Adrenal gland (tissue), 19 donors: ENCODE measurements around the gene ZNF581. TPM values are rescaled to one million over a fixed set of nuclear protein-coding genes. Genes with fewer than 3 reads are reported as not detected.
A peak's percentile ranks its signal among the peaks of the same experiment; 100 is the strongest.

ENCODE experiments used
- DNase-seq, 7 donors: peaks; one replicate each; pipeline ENCODE4 v3.0.0-alpha.2; 2019 to 2020
- H3K27ac ChIP-seq, 5 donors: fragments of 200-600 bp; sonication (generic) in 4 of 5; 1 replicate in 3 of 5; 2 replicates in 2 of 5; pipeline versions ENCODE4 v1.5.1 to v1.8.0; 2016 to 2020; ENCODE audit warnings: mild to moderate bottlenecking in 1 of 5
- H3K27me3 ChIP-seq: fragments of 200-600 bp; 2 replicates; pipeline ENCODE4 v1.8.0; 2021
- H3K36me3 ChIP-seq, 2 donors: fragments of 200-600 bp; replicated peaks in 1 of 2; 1 replicate in 1 of 2; 2 replicates in 1 of 2; pipeline versions ENCODE4 v1.5.1 to v1.8.0; 2018 to 2022
- H3K4me1 ChIP-seq, 2 donors: fragments of 200-600 bp; replicated peaks in 1 of 2; 1 replicate in 1 of 2; 2 replicates in 1 of 2; pipeline versions ENCODE4 v1.5.1 to v1.8.0; 2018 to 2021
- H3K4me3 ChIP-seq, 4 donors: fragments of 200-600 bp; sonication (generic) in 3 of 4; one replicate each; pipeline ENCODE4 v1.5.1; 2016 to 2018
- H3K9me3 ChIP-seq, 3 donors: fragments of 200-600 bp; sonication (generic) in 1 of 3; replicated peaks in 1 of 3; 1 replicate in 2 of 3; 2 replicates in 1 of 3; pipeline versions ENCODE4 v1.5.1 to v1.8.0; 2016 to 2021
- POLR2A ChIP-seq, 2 donors: fragments of 450-650 bp; IDR thresholded peaks; one replicate each; pipeline ENCODE4 v1.6.1; 2017; ENCODE audit warnings: antibody characterized with exemption in 2 of 2, mild to moderate bottlenecking in 2 of 2, moderate library complexity in 1 of 2
- WGBS, 4 donors: extraction: QIAGEN DNeasy Blood & Tissue Kit in 2 of 4; methylation state at CpG; one replicate each; pipeline versions ENCODE4 v1.1.5 to v1.1.7; 2013 to 2017; 5-methylcytosine and 5-hydroxymethylcytosine counted together
- intact Hi-C, 2 donors: fragments of 100-400 bp; cut with DNase I; formaldehyde crosslinking; loops; one replicate each; pipeline versions ENCODE4 v1.14.1 to v1.15.0; 2022 to 2023
- long read RNA-seq, 10 donors: library from polyadenylated mRNA in 3 of 10; unstranded in 2 of 10; stranded (forward) in 1 of 10; transcript quantifications; one replicate each; pipeline ENCODE4 v2.0.0 and lab custom pipeline, GENCODE V29; 2021 to 2026
- polyA plus RNA-seq, 3 donors: library from polyadenylated mRNA; stranded (reverse); fragments of 200-250 nt in 2 of 3; fragments of 350-450 nt in 1 of 3; fragmentation: Illumina TruSeq in 1 of 3; extraction: RNeasy Lipid Tissue Mini Kit (QIAGEN cat#74804) in 1 of 3; gene quantifications; one replicate each; pipeline ENCODE4 v1.2.3, GENCODE V29; 2013 to 2014
- total RNA-seq, 9 donors: library from RNA; depleted of rRNA in 4 of 9; stranded (reverse); fragments of >200 nt in 4 of 9; fragments of 120-200 nt in 1 of 9; fragmentation: NEBNext Ultra II Directional in 1 of 9; extraction: Animal tissue kit (Norgen Biotek cat#: 25700) in 1 of 9; gene quantifications; one replicate each; pipeline versions ENCODE4 v1.1.0 to v1.2.4, GENCODE V29; 2013 to 2023
- TF ChIP-seq, protein P1 (sequence below), 6 experiments: fragments of 450-650 bp in 4 of 6; fragments of 200-600 bp in 2 of 6; sonication (generic) in 1 of 6; IDR thresholded peaks; 1 replicate in 5 of 6; 2 replicates in 1 of 6; pipeline versions ENCODE4 v1.5.1 to v1.8.0; 2016 to 2021; ENCODE audit warnings: antibody characterized with exemption in 6 of 6, mild to moderate bottlenecking in 2 of 6, moderate library complexity in 1 of 6
- donor health status: healthy with polysubstance abuse.
- donor health status: Bipolar disorder and iron deficiency.
- donor health status: DM: yes; HTN: yes; CAD: no.
- donor health status: DM: no; HTN: no; CAD: no.
- donor health status: DM: no; HTN: no; CAD: no.
- donor health status: DM: yes; HTN: yes; CAD: no.

Gene ZNF581
- total RNA-seq: 10 to 100 TPM; 11.2 to 55.7 (median 22.7) TPM
- polyA plus RNA-seq: 10 to 100 TPM in 2 of 3 donors, 1 to 10 TPM in 1; 8.7 to 23.3 (median 22.4) TPM
- long read RNA-seq, donor 1, transcript ZNF581-201 (2 exons, 1,298 nt): major isoform, 7 of 8 reads
- long read RNA-seq, donor 1, partial matches to known transcripts: 0 of 8 reads
- long read RNA-seq, donor 1, other reads (novel, unspliced or antisense): 0 of 8 reads
- long read RNA-seq, donor 2, partial matches to known transcripts: 0 of 2 reads
- long read RNA-seq, donor 2, other reads (novel, unspliced or antisense): 0 of 2 reads
- long read RNA-seq, donor 3, transcript ZNF581-201 (2 exons, 1,298 nt): major isoform, 7 of 7 reads
- long read RNA-seq, donor 3, partial matches to known transcripts: 0 of 7 reads
- long read RNA-seq, donor 3, other reads (novel, unspliced or antisense): 0 of 7 reads
- long read RNA-seq, donor 4, transcript ZNF581-201 (2 exons, 1,298 nt): major isoform, 31 of 32 reads
- long read RNA-seq, donor 4, partial matches to known transcripts: 0 of 32 reads
- long read RNA-seq, donor 4, other reads (novel, unspliced or antisense): 1 of 32 reads
- long read RNA-seq, donor 5, transcript ZNF581-201 (2 exons, 1,298 nt): major isoform, 40 of 44 reads
- long read RNA-seq, donor 5, partial matches to known transcripts: 3 of 44 reads
- long read RNA-seq, donor 5, other reads (novel, unspliced or antisense): 0 of 44 reads
- long read RNA-seq, donor 6, transcript ZNF581-201 (2 exons, 1,298 nt): major isoform, 19 of 20 reads
- long read RNA-seq, donor 6, partial matches to known transcripts: 0 of 20 reads
- long read RNA-seq, donor 6, other reads (novel, unspliced or antisense): 0 of 20 reads
- long read RNA-seq, donor 7, partial matches to known transcripts: 0 of 2 reads
- long read RNA-seq, donor 7, other reads (novel, unspliced or antisense): 0 of 2 reads
- long read RNA-seq, donor 8, transcript ZNF581-201 (2 exons, 1,298 nt): major isoform, 7 of 7 reads
- long read RNA-seq, donor 8, partial matches to known transcripts: 0 of 7 reads
- long read RNA-seq, donor 8, other reads (novel, unspliced or antisense): 0 of 7 reads
- long read RNA-seq, donor 9, transcript ZNF581-201 (2 exons, 1,298 nt): major isoform, 5 of 5 reads
- long read RNA-seq, donor 9, partial matches to known transcripts: 0 of 5 reads
- long read RNA-seq, donor 9, other reads (novel, unspliced or antisense): 0 of 5 reads
- long read RNA-seq, donor 10, partial matches to known transcripts: 0 of 2 reads
- long read RNA-seq, donor 10, other reads (novel, unspliced or antisense): 0 of 2 reads

GRCh38 chr19:55643003-55643886, at the start of gene ZNF581:
Gene ZNF581 (plus strand): TSS chr19:55643649. CDS start chr19:55644572, 923 bp downstream.
- H3K9me3 ChIP-seq: no peaks in the 10 kb centered on the region
- H3K27me3 ChIP-seq: no peaks in the 10 kb centered on the region
- peak within 1 kb of the TSS in 4 of 5 donors; percentile 88 to 94 (median 90) for H3K27ac ChIP-seq
- peak; percentile 66 to 89 (median 81) for DNase-seq
- peaks cover 0 to 14% of the 10 kb centered on the region in 2 donors for H3K36me3 ChIP-seq
- H3K4me3 ChIP-seq: peak within 1 kb of the TSS in 3 of 4 donors; percentile 68 to 91 (median 81)
- no peak for TF ChIP-seq POLR2A (IDR thresholded peaks at IDR 0.05)
- TF ChIP-seq, protein P1, sequence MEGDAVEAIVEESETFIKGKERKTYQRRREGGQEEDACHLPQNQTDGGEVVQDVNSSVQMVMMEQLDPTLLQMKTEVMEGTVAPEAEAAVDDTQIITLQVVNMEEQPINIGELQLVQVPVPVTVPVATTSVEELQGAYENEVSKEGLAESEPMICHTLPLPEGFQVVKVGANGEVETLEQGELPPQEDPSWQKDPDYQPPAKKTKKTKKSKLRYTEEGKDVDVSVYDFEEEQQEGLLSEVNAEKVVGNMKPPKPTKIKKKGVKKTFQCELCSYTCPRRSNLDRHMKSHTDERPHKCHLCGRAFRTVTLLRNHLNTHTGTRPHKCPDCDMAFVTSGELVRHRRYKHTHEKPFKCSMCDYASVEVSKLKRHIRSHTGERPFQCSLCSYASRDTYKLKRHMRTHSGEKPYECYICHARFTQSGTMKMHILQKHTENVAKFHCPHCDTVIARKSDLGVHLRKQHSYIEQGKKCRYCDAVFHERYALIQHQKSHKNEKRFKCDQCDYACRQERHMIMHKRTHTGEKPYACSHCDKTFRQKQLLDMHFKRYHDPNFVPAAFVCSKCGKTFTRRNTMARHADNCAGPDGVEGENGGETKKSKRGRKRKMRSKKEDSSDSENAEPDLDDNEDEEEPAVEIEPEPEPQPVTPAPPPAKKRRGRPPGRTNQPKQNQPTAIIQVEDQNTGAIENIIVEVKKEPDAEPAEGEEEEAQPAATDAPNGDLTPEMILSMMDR (IDR thresholded peaks at IDR 0.05): no peak
- WGBS, 4 donors: 1 to 2% (median 2%) methylated on average over 18 to 56 of the region's 56 CpGs
- intact Hi-C loops: no loop called here
- peaks cover 31 to 50% of the 10 kb centered on the region in 2 donors for H3K4me1 ChIP-seq

- Histone ChIP-seq H3K36me3 (peaks cover 0 to 19% of the 10 kb centered on the region in 2 donors), H3K27me3 (no peaks in the 10 kb centered on the region), H3K9me3 (no peaks in the 10 kb centered on the region), H3K4me1 (no peaks in the 10 kb centered on the region), H3K27ac (no peak overlapping the region), H3K4me3 (no peak overlapping the region)
- intact Hi-C loops: no loop called here
- no peak for DNase-seq
- TF ChIP-seq POLR2A (IDR thresholded peaks at IDR 0.05): no peak
- TF ChIP-seq, protein P1 (IDR thresholded peaks at IDR 0.05): no peak
- 92 to 97% (median 93%) methylated on average over 4 of the region's 4 CpGs for WGBS, 4 donors
Measured at GRCh38 chr19:55594996-55595545, 48.4 kb upstream of the ZNF581 start.

- Histone ChIP-seq H3K27me3 (no peaks in the 10 kb centered on the region), H3K4me3 (no peak overlapping the region), H3K4me1 (peaks cover 7% of the 10 kb centered on the region in 2 donors), H3K36me3 (peaks cover 0 to 19% of the 10 kb centered on the region in 2 donors), H3K27ac (no peak overlapping the region), H3K9me3 (no peaks in the 10 kb centered on the region)
- no peak for TF ChIP-seq POLR2A (IDR thresholded peaks at IDR 0.05)
- TF ChIP-seq, protein P1 (IDR thresholded peaks at IDR 0.05): no peak
- 90 to 96% (median 95%) methylated on average over 3 of the region's 3 CpGs for WGBS, 4 donors
- intact Hi-C loops: no loop called here
- no peak for DNase-seq
Measured at GRCh38 chr19:55596304-55596703, 47.1 kb upstream of the ZNF581 start.
